Mucosa of descending colon (tissue), 3 donors: ENCODE results near the gene LETM1. TPM values are rescaled to one million over a fixed set of nuclear protein-coding genes. Genes with fewer than 3 reads are reported as not detected.

ENCODE experiments used
- ATAC-seq: fragments of 200-7000 bp; cut with Tn5 transposase; one replicate; pipeline ENCODE4 v1.9.1; 2020; ENCODE audit warnings: mild to moderate bottlenecking, moderate library complexity
- DNase-seq, 3 donors: peaks; one replicate each; pipeline ENCODE4 v3.0.0-alpha.2; 2020
- H3K36me3 ChIP-seq: fragments of 200-600 bp; one replicate; pipeline ENCODE4 v1.8.0; 2021; ENCODE audit warnings: low read depth, mild to moderate bottlenecking
- H3K4me1 ChIP-seq: fragments of 200-600 bp; one replicate; pipeline ENCODE4 v1.8.0; 2021; ENCODE audit warnings: low read depth, mild to moderate bottlenecking
- H3K4me3 ChIP-seq: fragments of 200-600 bp; one replicate; pipeline ENCODE4 v1.8.0; 2021; ENCODE audit warnings: mild to moderate bottlenecking
- H3K9me3 ChIP-seq: fragments of 200-600 bp; one replicate; pipeline ENCODE4 v1.8.0; 2021; ENCODE audit warnings: mild to moderate bottlenecking
- intact Hi-C, 2 donors: fragments of 100-400 bp; cut with DNase I in 1 of 2; cut with micrococcal nuclease in 1 of 2; formaldehyde crosslinking; loops; one replicate each; pipeline versions ENCODE4 v1.11.0 to v1.11.1; 2022; cut with DNase I, micrococcal nuclease
- total RNA-seq, 3 donors: library from RNA; stranded (reverse); fragmentation: NEBNext Ultra II Directional in 2 of 3; extraction: Animal tissue kit (Norgen Biotek cat#: 25700) in 2 of 3; gene quantifications; one replicate each; pipeline versions ENCODE4 v1.2.1 to v1.2.4, GENCODE V29; 2021 to 2023
- TF ChIP-seq, protein P1 (sequence below): fragments of 200-600 bp; IDR thresholded peaks from one replicate; pipeline ENCODE4 v1.8.0; 2022; ENCODE audit warnings: antibody characterized with exemption, mild to moderate bottlenecking
- donor health status: DM: no; HTN: no; CAD: no; lungs with moderate emphysema.
- donor health status: DM: no; HTN: no; CAD: no.
- donor health status: DM: no; HTN: yes; CAD: no.

The LETM1 gene
- total RNA-seq, 3 donors from 2014 or later = 85.5 to 160 (median 133) TPM

DNA sequence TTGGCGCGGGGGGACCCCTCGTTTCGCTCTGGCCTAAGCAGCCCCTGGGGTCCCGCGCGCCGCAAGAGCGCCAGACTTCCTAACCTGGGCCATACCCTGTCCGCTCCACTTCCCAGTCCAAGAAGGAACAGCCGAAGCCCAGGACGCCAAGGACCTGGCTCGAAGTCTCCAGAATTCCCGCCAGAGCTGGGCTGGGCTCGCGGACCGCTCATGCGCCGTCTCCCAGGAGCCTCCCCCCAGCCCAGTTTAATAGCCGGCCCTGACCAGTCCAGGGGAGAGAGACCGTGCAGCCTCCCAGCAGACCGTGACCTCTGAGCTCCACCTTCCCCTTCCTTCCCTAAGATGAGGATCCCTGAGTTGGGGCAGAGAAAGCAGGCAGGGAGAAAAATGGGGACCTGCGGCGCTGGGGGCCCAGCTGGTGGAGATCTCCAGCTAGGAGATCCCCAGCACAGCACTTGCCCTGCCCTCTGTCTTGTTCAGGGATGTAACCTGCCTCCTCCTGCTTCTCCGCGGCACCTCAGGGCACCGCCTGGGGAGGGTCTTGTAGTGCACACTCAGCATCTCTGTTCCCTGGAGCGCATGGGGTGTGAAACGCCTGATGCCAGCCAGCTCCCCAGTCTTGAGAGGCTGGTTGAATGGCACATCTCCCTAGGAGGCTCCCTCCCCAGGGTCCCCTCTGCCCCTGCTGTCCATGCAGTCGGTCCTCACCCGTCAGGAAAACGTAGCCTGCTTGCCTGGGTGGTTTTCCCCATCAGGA, 1.2 kb upstream of the LETM1 start:
- Histone ChIP-seq H3K9me3 (no peaks in the 10 kb centered on the region), H3K4me1 (peaks cover 31% of the 10 kb centered on the region), H3K36me3 (no peaks in the 10 kb centered on the region), H3K4me3 (peak overlapping the region; percentile 86)
- peak; percentile 17 for ATAC-seq
- peak; percentile 50 to 73 (median 61) for DNase-seq
- TF ChIP-seq, protein P1, sequence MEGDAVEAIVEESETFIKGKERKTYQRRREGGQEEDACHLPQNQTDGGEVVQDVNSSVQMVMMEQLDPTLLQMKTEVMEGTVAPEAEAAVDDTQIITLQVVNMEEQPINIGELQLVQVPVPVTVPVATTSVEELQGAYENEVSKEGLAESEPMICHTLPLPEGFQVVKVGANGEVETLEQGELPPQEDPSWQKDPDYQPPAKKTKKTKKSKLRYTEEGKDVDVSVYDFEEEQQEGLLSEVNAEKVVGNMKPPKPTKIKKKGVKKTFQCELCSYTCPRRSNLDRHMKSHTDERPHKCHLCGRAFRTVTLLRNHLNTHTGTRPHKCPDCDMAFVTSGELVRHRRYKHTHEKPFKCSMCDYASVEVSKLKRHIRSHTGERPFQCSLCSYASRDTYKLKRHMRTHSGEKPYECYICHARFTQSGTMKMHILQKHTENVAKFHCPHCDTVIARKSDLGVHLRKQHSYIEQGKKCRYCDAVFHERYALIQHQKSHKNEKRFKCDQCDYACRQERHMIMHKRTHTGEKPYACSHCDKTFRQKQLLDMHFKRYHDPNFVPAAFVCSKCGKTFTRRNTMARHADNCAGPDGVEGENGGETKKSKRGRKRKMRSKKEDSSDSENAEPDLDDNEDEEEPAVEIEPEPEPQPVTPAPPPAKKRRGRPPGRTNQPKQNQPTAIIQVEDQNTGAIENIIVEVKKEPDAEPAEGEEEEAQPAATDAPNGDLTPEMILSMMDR = no peak
- intact Hi-C loops = no loop called here

DNA sequence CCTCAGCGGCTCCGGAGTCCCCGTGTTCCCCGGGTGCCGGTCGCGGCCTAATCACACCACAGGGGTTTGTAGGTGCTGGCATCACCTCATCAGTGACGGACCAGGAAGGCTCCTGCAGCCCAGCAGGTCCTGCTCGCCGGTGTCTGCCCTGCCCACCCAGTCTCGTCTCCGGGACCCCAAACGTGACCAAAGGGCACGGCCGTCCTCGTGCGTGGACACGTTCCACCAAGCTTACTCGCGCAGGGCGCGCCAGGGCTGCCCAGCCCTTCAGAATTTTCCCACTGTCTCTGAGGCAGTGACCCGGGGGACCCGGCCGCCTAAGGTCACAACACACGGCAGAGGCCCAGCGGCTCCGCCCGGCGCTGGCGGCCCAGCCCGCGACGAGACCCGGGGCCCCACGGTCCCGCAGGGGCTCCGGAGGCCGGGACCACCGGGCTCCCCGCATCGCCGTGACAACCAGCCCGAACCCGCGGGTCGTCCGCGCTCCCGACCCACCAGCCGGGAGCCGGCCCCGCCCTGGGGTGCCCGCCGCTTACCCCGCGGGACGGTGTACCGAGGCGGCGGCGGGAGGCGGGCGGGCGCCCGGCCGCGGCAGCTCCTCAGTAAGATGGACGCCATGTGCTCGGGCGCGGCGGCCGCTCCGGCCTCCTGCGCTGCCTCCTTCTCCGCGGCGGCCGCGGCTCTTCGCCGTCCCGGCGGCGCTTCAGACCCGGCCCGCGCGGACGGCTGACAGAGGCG, 454 bp downstream of the LETM1 start:
- DNase-seq = peak; percentile 51 to 74 (median 72)
- intact Hi-C loops = no loop called here
- Histone ChIP-seq H3K9me3 (no peaks in the 10 kb centered on the region), H3K36me3 (no peaks in the 10 kb centered on the region), H3K4me3 (peak overlapping the region; percentile 86), H3K4me1 (peaks cover 42% of the 10 kb centered on the region)
- TF ChIP-seq, protein P1 = no peak
- ATAC-seq = peak; percentile 22

DNA sequence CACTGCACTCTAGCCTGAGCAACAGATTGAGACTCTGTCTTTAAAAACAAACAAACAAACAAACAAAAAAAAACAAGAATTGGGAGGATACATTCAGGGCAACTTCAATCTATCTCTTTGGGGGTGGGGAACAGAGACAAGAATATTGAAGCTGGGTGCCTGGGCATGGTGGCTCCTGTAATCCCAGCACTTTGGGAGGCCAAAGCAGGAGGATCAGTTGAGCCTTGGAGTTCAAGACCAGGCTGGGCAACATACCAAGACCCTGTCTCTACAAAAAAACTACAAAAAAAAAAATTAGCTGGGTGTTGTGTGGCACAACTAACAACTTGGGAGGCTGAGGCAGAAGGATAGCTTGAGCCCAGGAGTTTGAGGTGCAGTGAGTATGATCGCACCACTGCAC, 1.2 kb downstream of the LETM1 start:
- DNase-seq = no peak
- ATAC-seq = no peak
- Histone ChIP-seq H3K4me1 (peaks cover 42% of the 10 kb centered on the region), H3K4me3 (no peak overlapping the region), H3K36me3 (no peaks in the 10 kb centered on the region), H3K9me3 (no peaks in the 10 kb centered on the region)
- TF ChIP-seq, protein P1 = no peak
- intact Hi-C loops = no loop called here

DNA sequence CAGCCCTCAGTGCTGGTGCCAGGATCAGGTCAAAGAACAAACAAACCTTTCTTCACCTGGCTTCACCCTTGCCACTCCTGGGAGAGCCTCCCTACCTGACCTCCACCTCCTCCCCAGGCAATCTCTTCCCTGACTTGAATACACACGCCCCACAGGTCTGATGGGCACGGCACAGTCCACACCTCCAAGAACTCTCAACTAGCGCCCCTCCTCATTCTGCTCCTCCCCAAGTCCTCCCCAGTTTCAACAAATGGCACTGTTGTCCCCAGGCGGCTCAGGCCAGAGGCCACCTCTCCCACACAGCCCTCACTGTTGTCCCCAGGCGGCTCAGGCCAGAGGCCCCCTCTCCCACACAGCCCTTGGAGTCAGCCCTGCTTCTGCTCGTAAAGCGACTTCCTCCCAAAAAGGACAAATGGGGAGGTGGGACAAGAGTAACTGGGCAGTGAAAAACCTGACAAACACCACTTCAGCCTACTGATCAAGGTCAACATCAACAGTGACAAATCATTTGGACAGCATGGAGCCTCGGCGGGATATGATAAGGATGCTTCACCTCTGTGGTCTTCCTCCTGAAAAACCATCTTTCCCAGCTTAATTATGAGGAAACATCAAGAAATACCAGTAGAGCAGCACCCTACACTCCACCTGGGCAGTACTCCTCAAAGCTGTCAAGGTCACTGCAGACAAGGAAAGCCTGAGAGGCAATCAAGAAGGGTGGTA, 2.9 kb downstream of the LETM1 start:
- no peaks in the 10 kb centered on the region for H3K36me3 ChIP-seq
- intact Hi-C loops = no loop called here
- no peaks in the 10 kb centered on the region for H3K9me3 ChIP-seq
- H3K4me1 ChIP-seq = peaks cover 42% of the 10 kb centered on the region
- peak; percentile 63 to 73 (median 70) for DNase-seq
- H3K4me3 ChIP-seq = no peak overlapping the region
- ATAC-seq = peak; percentile 54
- TF ChIP-seq, protein P1 = no peak

DNA sequence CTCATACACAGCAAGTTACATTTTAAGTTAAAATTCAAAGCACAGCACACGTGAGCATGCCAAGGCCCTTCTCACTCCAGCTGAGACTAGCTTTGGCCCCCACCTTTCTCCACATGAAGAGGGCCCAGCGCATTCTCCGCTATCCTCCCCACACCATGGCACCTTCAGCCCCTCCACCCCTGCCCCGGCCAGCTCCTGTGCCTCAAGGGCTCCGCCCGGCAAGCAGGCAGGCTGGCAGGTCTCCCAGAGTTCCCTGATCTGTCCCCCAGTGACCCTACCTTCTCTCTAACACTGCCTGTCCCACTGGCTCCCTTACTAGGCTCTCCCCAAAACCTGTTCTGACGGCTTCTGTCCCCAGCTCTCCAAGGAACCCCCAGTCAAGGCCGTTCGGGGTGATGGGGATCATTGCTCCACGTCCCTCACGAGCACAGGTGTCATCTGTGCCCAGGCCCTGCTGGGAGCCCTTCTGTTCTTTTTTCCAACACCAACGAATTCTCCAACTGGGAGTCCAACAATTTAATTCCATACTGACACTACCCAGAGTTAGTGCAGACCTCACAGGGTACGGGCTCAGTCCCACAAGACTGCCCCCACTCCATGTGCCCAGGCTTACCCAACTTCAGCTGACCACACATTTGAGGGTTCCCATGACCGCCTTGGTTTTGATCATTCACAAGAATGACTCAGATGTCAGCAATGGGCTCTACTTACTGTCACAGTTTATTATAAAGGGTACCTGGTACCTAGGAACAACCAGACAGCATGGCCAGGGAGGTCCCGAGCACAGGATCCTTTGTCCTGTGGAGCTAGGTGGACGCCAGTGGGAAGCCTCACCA, 4.2 kb downstream of the LETM1 start:
- intact Hi-C loops = no loop called here
- H3K4me1 ChIP-seq = peaks cover 35% of the 10 kb centered on the region
- ATAC-seq = no peak

More for the DNA sequence above, 4.2 kb downstream of the LETM1 start:
- DNase-seq = peak in 2 of 3 donors; percentile 37 to 46
- TF ChIP-seq, protein P1 = no peak
- no peak overlapping the region for H3K4me3 ChIP-seq
- H3K36me3 ChIP-seq = no peaks in the 10 kb centered on the region
- no peaks in the 10 kb centered on the region for H3K9me3 ChIP-seq
